Stomach smooth muscle (tissue), 2 donors: ENCODE data around the gene MMP7.

Source experiments
- H3K27ac ChIP-seq: one replicate; pipeline ENCODE4 v1.7.0; 2013; ENCODE audit warnings: mild to moderate bottlenecking, low read length, inconsistent platforms
- H3K27me3 ChIP-seq, 2 donors: one replicate each; pipeline ENCODE4 v1.7.0; 2013; ENCODE audit warnings: low read length in 2 of 2; ENCODE audit not compliant: insufficient read depth in 2 of 2, control insufficient read depth in 1 of 2
- H3K36me3 ChIP-seq, 2 donors: one replicate each; pipeline ENCODE4 v1.7.0; 2013; ENCODE audit warnings: low read length in 2 of 2; ENCODE audit not compliant: control insufficient read depth in 2 of 2, insufficient read depth in 2 of 2
- H3K4me1 ChIP-seq: one replicate; pipeline ENCODE4 v1.7.0; 2013; ENCODE audit warnings: low read length; ENCODE audit not compliant: control insufficient read depth, insufficient read depth
- H3K4me3 ChIP-seq, 2 donors: one replicate each; pipeline ENCODE4 v1.7.0; 2013; ENCODE audit warnings: low read length in 2 of 2
- H3K9ac ChIP-seq, 2 donors: one replicate each; pipeline ENCODE4 v1.7.0; 2013; ENCODE audit warnings: low read length in 2 of 2, mild to moderate bottlenecking in 1 of 2
- H3K9me3 ChIP-seq, 2 donors: one replicate each; pipeline ENCODE4 v1.7.0; 2013; ENCODE audit warnings: low read length in 2 of 2; ENCODE audit not compliant: control insufficient read depth in 2 of 2
- donor health status: healthy.
- donor health status: Pancreatic carcinoma.

The MMP7 gene

GRCh38 chr11:102479733-102480132 is 50.8 kb downstream of the MMP7 start:
- no peaks in the 10 kb centered on the region for H3K27me3 ChIP-seq
- no peak overlapping the region for H3K9ac ChIP-seq
- no peaks in the 10 kb centered on the region for H3K36me3 ChIP-seq
- H3K27ac ChIP-seq = no peak overlapping the region
- no peaks in the 10 kb centered on the region for H3K4me1 ChIP-seq
- no peaks in the 10 kb centered on the region for H3K9me3 ChIP-seq
- no peak overlapping the region for H3K4me3 ChIP-seq

- Histone ChIP-seq H3K9ac (no peak overlapping the region), H3K27ac (no peak overlapping the region)
Measured at GRCh38 chr11:102478673-102479299, 51.8 kb downstream of the MMP7 start.

GRCh38 chr11:102476812-102477211 is 53.7 kb downstream of the MMP7 start:
- Histone ChIP-seq H3K36me3 (no peaks in the 10 kb centered on the region), H3K4me3 (no peak overlapping the region), H3K4me1 (peaks cover 3% of the 10 kb centered on the region), H3K9me3 (no peaks in the 10 kb centered on the region), H3K27me3 (no peaks in the 10 kb centered on the region), H3K27ac (no peak overlapping the region), H3K9ac (no peak overlapping the region)

More at GRCh38 chr11:102478673-102479299, 51.8 kb downstream of the MMP7 start:
- no peak overlapping the region for H3K4me3 ChIP-seq
- no peaks in the 10 kb centered on the region for H3K36me3 ChIP-seq
- H3K9me3 ChIP-seq = no peaks in the 10 kb centered on the region
- no peaks in the 10 kb centered on the region for H3K27me3 ChIP-seq
- H3K4me1 ChIP-seq = peaks cover under 1% of the 10 kb centered on the region

- H3K27me3 ChIP-seq = no peaks in the 10 kb centered on the region
- no peaks in the 10 kb centered on the region for H3K9me3 ChIP-seq
- no peak overlapping the region for H3K9ac ChIP-seq
- no peaks in the 10 kb centered on the region for H3K36me3 ChIP-seq
- no peak overlapping the region for H3K4me3 ChIP-seq
- H3K4me1 ChIP-seq = peaks cover 3% of the 10 kb centered on the region
- H3K27ac ChIP-seq = no peak overlapping the region
Measured at GRCh38 chr11:102476069-102476468, 54.5 kb downstream of the MMP7 start.

- Histone ChIP-seq H3K9me3 (no peaks in the 10 kb centered on the region), H3K9ac (no peak overlapping the region), H3K27ac (no peak overlapping the region), H3K36me3 (no peaks in the 10 kb centered on the region), H3K4me1 (peaks cover 11% of the 10 kb centered on the region), H3K4me3 (no peak overlapping the region), H3K27me3 (no peaks in the 10 kb centered on the region)
Measured at GRCh38 chr11:102473543-102473942, 57.0 kb downstream of the MMP7 start.

- no peak overlapping the region for H3K27ac ChIP-seq
- peaks cover 14% of the 10 kb centered on the region for H3K4me1 ChIP-seq
Measured at GRCh38 chr11:102472127-102472526, 58.4 kb downstream of the MMP7 start.

GRCh38 chr11:102471474-102471873 is 59.1 kb downstream of the MMP7 start:
- Histone ChIP-seq H3K9ac (no peak overlapping the region), H3K4me1 (peaks cover 14% of the 10 kb centered on the region), H3K9me3 (no peaks in the 10 kb centered on the region), H3K27ac (no peak overlapping the region), H3K4me3 (no peak overlapping the region), H3K36me3 (no peaks in the 10 kb centered on the region), H3K27me3 (no peaks in the 10 kb centered on the region)

More at GRCh38 chr11:102472127-102472526, 58.4 kb downstream of the MMP7 start:
- H3K9ac ChIP-seq = no peak overlapping the region
- no peaks in the 10 kb centered on the region for H3K9me3 ChIP-seq
- H3K36me3 ChIP-seq = no peaks in the 10 kb centered on the region
- H3K4me3 ChIP-seq = no peak overlapping the region
- no peaks in the 10 kb centered on the region for H3K27me3 ChIP-seq
